Naive B cell (primary cell): ENCODE results near the gene NDUFA7. TPM values are rescaled to one million over a fixed set of nuclear protein-coding genes. Genes with fewer than 3 reads are reported as not detected.

Experiments used
- ATAC-seq, 2 donors: fragments of 150-1000 bp; cut with Tn5 transposase; 2 replicates each; pipeline ENCODE4 v1.10.0; 2021; ENCODE audit warnings: low read depth in 2 of 2, mild to moderate bottlenecking in 2 of 2, moderate library complexity in 2 of 2
- DNase-seq: peaks from one replicate; pipeline ENCODE4 v3.0.0; 2022
- H3K27ac Mint-ChIP-seq, 6 donors: one replicate each; pipeline ENCODE4 v1.8.0; 2020 to 2022; ENCODE audit warnings: mild to moderate bottlenecking in 6 of 6, mixed read lengths in 6 of 6, moderate library complexity in 5 of 6, inconsistent platforms in 2 of 6
- H3K27me3 Mint-ChIP-seq, 3 donors: one replicate each; pipeline ENCODE4 v1.8.0; 2021 to 2022; ENCODE audit warnings: mixed read lengths in 3 of 3, mild to moderate bottlenecking in 1 of 3
- H3K36me3 Mint-ChIP-seq, 2 donors: one replicate each; pipeline ENCODE4 v1.8.0; 2020 to 2022; ENCODE audit warnings: mixed read lengths in 2 of 2, inconsistent platforms in 1 of 2, mild to moderate bottlenecking in 1 of 2
- H3K4me1 Mint-ChIP-seq, 3 donors: one replicate each; pipeline ENCODE4 v1.8.0; 2020 to 2022; ENCODE audit warnings: mixed read lengths in 3 of 3, inconsistent platforms in 1 of 3, mild to moderate bottlenecking in 1 of 3, moderate library complexity in 1 of 3
- H3K4me3 Mint-ChIP-seq, 8 donors: one replicate each; pipeline ENCODE4 v1.8.0; 2020 to 2022; ENCODE audit warnings: mild to moderate bottlenecking in 8 of 8, mixed read lengths in 8 of 8, moderate library complexity in 8 of 8, inconsistent platforms in 2 of 8
- H3K9me3 Mint-ChIP-seq, 7 donors: one replicate each; pipeline ENCODE4 v1.8.0; 2020 to 2022; ENCODE audit warnings: mixed read lengths in 7 of 7, mild to moderate bottlenecking in 5 of 7, inconsistent platforms in 2 of 7, moderate library complexity in 1 of 7
- polyA plus RNA-seq, 6 donors: library from polyadenylated mRNA; unstranded; fragments of 300-500 nt; fragmentation: Illumina TruSeq; gene quantifications; one replicate each; pipeline ENCODE4 v1.2.3, GENCODE V29; 2021; ENCODE audit warnings: low read depth in 6 of 6

The NDUFA7 gene
- polyA plus RNA-seq, 6 donors from 2014 or later: 117 to 143 (median 128) TPM

- Mint-ChIP-seq H3K9me3 (peaks cover 0 to 3% (median 0%) of the 10 kb centered on the region in 7 donors), H3K36me3 (no peaks in the 10 kb centered on the region), H3K4me3 (peak overlapping the region in 2 of 8 donors; percentile 56 to 71), H3K27ac (peak overlapping the region in 1 of 6 donors; percentile 48), H3K4me1 (peaks cover 0 to 13% (median 3%) of the 10 kb centered on the region in 3 donors), H3K27me3 (peaks cover 30 to 55% (median 47%) of the 10 kb centered on the region in 3 donors)
- DNase-seq (no peak), ATAC-seq (no peak)
Measured at GRCh38 chr19:8336660-8337059, 15.5 kb upstream of the NDUFA7 start.

DNA sequence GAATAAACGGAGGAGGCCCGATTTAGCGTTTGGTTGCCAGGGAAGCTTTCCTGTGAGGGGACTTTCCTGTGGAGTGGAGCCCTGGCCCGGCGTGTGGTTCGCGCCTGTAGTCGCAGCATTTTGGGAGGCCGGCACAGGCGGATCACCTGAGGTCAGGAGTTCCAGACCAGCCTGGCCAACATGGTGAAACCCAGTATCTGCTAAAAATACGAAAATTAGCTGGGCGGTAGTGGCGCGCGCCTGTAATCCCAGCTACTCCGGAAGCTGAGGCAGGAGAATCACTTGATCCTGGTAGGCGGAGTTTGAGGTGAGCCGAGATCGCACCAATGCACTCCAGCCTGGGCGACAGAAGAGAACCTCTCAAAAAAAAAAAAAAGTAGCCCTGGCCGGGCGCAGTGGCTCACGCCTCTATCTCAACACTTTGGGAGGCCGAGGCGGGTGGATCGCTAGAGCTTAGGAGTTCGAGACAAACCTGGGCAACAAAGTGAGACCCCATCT lies 14.9 kb upstream of the NDUFA7 start:
- H3K4me3 Mint-ChIP-seq: peak overlapping the region in 7 of 8 donors; percentile 58 to 87 (median 71)
- H3K36me3 Mint-ChIP-seq: no peaks in the 10 kb centered on the region
- H3K27ac Mint-ChIP-seq: peak overlapping the region in 1 of 6 donors; percentile 64
- peaks cover 0 to 3% (median 0%) of the 10 kb centered on the region in 7 donors for H3K9me3 Mint-ChIP-seq
- H3K4me1 Mint-ChIP-seq: peaks cover 0 to 13% (median 3%) of the 10 kb centered on the region in 3 donors
- DNase-seq (no peak), ATAC-seq (no peak)
- H3K27me3 Mint-ChIP-seq: peaks cover 30 to 55% (median 47%) of the 10 kb centered on the region in 3 donors

GRCh38 chr19:8335343-8336071 lies 14.3 kb upstream of the NDUFA7 start:
- peak; percentile 78 to 80 for ATAC-seq
- H3K27me3 Mint-ChIP-seq: peaks cover 27 to 51% (median 41%) of the 10 kb centered on the region in 3 donors

DNA sequence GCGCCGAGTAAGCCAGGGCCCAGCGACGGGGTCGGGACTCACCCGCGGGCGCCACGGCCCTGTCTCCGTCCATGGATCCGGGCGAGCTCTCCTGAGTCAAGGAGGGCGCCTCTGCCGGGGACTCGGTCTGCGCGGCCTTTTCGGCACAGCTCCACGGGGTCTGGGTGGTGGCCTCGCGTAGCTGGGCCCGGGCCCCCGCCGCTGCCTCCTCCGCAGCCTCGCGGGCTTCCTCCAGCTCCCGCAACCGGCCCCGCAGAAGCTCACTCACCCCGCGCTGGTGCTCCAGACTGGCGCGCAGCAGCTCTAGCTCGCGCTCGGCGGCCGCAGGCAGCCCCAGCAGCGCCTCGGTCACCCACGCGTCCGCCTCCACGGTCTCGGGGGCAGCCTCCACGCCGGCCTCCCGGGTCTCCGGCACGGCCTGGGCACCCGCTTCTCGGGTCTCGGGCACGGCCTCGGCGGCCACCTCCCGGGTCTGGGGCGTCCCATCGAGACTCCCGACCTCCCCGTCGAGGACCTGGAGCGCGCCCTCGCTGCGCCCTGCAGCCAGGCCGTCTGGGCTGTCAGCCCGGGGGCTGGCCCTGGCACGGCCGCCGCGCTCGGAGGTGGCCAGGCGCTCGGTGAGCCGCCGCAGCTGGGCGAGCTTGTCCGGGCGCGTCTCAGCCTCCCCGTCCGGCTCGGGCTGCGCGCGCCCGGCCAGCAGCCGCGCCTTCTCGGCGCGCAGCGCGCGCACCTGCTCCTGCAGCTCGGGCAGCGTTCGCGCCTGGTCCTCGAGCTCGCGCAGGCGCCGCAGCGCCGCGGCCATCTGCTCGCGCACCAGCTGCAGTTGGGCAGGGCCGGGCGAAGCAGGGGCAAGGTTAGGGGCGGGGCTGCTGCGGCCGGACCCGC lies 13.5 kb upstream of the NDUFA7 start:
- ATAC-seq (peak; percentile 25 to 29), DNase-seq (no peak)
- H3K9me3 Mint-ChIP-seq: peaks cover 0 to 3% (median 0%) of the 10 kb centered on the region in 7 donors
- H3K36me3 Mint-ChIP-seq: no peaks in the 10 kb centered on the region
- no peak overlapping the region for H3K27ac Mint-ChIP-seq
- H3K4me1 Mint-ChIP-seq: peaks cover 0 to 13% (median 3%) of the 10 kb centered on the region in 3 donors
- H3K4me3 Mint-ChIP-seq: peak overlapping the region in 1 of 8 donors; percentile 56
- peaks cover 23 to 50% (median 37%) of the 10 kb centered on the region in 3 donors for H3K27me3 Mint-ChIP-seq

More at GRCh38 chr19:8335343-8336071, 14.3 kb upstream of the NDUFA7 start:
- H3K4me3 Mint-ChIP-seq: peak overlapping the region in 7 of 8 donors; percentile 58 to 87 (median 71)
- H3K9me3 Mint-ChIP-seq: peaks cover 0 to 3% (median 0%) of the 10 kb centered on the region in 7 donors
- peak overlapping the region in 1 of 6 donors; percentile 47 for H3K27ac Mint-ChIP-seq
- H3K4me1 Mint-ChIP-seq: peaks cover 0 to 13% (median 3%) of the 10 kb centered on the region in 3 donors
- no peaks in the 10 kb centered on the region for H3K36me3 Mint-ChIP-seq
- peak; percentile 37 for DNase-seq

DNA sequence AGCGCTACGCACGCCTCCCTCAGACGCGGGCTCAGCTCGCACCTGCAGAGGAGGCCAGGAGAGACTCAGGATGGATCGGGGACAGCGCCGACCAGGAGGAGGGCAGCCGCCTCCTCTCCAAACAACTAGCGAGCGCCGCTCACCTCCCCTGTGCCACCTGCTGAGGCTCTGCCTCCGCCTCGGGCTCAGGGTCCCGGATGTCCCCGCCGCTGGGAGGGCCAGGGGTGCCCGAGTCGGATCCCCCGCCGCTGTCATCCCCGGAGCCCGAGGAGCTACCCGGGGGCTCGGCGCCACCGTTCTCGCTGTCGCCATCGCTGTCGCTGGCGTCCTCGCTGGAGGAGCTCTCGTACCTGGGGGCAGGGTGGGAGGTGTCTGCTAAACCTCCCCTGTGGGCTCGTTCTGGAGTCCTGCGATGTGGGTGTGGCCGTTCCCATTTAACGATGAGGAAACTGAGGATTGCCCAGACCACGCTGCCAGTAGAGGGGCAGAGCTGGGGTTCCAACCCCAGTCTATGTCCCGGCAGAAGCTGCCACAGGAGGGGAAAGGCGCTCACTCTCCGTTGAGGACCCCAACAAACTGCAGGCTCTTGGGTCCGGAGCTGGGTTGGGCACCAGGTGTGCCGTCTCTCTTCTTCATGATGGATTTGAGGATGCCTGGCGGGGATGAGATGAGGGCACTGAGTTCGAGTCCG lies 12.7 kb upstream of the NDUFA7 start:
- Mint-ChIP-seq H3K9me3 (peaks cover 0 to 2% (median 0%) of the 10 kb centered on the region in 7 donors), H3K4me3 (peak overlapping the region in 2 of 8 donors; percentile 25 to 56), H3K27ac (no peak overlapping the region), H3K4me1 (peaks cover 0 to 13% (median 3%) of the 10 kb centered on the region in 3 donors), H3K36me3 (no peaks in the 10 kb centered on the region), H3K27me3 (peaks cover 21 to 50% (median 34%) of the 10 kb centered on the region in 3 donors)
- ATAC-seq (no peak), DNase-seq (no peak)

- peaks cover 0 to 13% (median 3%) of the 10 kb centered on the region in 3 donors for H3K4me1 Mint-ChIP-seq
- H3K27ac Mint-ChIP-seq: no peak overlapping the region
- DNase-seq (no peak), ATAC-seq (no peak)
- peak overlapping the region in 6 of 8 donors; percentile 17 to 56 (median 50) for H3K4me3 Mint-ChIP-seq
- H3K36me3 Mint-ChIP-seq: no peaks in the 10 kb centered on the region
- H3K27me3 Mint-ChIP-seq: peaks cover 16 to 48% (median 36%) of the 10 kb centered on the region in 3 donors
- H3K9me3 Mint-ChIP-seq: peaks cover 0 to 2% (median 0%) of the 10 kb centered on the region in 7 donors
Measured at GRCh38 chr19:8332976-8333766, 12.0 kb upstream of the NDUFA7 start.

DNA sequence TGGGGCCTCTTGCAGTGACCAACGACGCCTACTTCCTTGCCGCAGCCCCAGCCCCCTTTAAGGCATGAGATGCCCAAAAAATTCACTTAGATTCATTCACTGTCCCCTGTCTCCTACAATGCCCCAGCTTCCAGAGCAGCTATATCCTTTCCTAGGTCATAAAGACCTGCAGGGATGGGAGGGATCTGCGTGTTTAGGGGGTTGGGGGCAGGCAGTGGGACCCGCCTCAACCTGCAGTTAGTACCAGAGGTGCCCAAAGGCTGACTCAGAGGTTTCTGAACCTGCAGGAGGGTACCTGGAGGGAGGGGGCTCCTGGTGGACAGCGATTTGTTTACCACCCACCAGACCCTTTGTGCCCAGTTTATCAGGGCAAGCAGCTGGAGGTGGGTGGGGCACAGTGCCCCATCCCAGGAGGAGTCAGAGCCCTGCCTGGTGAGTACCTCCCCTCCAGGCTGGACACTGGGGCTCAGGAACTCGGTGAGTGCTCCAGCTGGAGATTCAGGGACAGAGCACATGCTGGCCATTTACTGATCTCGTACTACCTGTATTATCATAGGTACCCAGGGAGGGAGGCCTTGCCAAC lies 10.2 kb upstream of the NDUFA7 start:
- Mint-ChIP-seq H3K9me3 (peaks cover 0 to 2% (median 0%) of the 10 kb centered on the region in 7 donors), H3K27me3 (peaks cover 4 to 38% (median 33%) of the 10 kb centered on the region in 3 donors), H3K4me3 (no peak overlapping the region), H3K4me1 (peaks cover 0 to 10% (median 3%) of the 10 kb centered on the region in 3 donors), H3K27ac (peak overlapping the region in 1 of 6 donors; percentile 24), H3K36me3 (no peaks in the 10 kb centered on the region)
- DNase-seq (no peak), ATAC-seq (no peak)

- Mint-ChIP-seq H3K4me3 (peak overlapping the region in 1 of 8 donors; percentile 27), H3K9me3 (no peaks in the 10 kb centered on the region), H3K27ac (peak overlapping the region in 1 of 6 donors; percentile 45), H3K4me1 (peaks cover 0 to 4% (median 0%) of the 10 kb centered on the region in 3 donors), H3K27me3 (peaks cover 0 to 30% (median 24%) of the 10 kb centered on the region in 3 donors), H3K36me3 (no peaks in the 10 kb centered on the region)
- ATAC-seq: no peak
- no peak for DNase-seq
Measured at GRCh38 chr19:8329996-8330395, 8.8 kb upstream of the NDUFA7 start.

DNA sequence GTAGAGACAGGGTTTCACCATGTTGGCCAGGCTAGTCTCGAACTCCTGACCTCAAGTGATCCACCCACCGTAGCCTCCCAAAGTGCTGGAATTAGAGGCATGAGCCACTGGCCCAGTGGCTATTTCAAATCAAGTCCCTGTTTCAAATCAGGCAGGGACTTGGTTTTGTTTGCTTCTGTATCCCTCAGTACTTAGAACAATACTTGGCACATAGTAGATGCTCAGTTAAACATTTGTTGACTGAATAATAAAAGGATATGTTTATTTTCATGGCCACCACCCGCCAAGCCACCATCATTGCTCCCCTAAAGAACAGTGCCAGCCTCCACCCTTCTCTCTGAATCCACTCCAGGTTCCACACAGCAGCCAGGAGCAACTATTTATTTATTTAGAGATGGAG lies 4.3 kb upstream of the NDUFA7 start:
- H3K4me3 Mint-ChIP-seq: peak overlapping the region in 2 of 8 donors; percentile 38 to 70
- ATAC-seq (no peak), DNase-seq (no peak)
- H3K9me3 Mint-ChIP-seq: no peaks in the 10 kb centered on the region
- no peaks in the 10 kb centered on the region for H3K36me3 Mint-ChIP-seq
- peaks cover 0 to 17% (median 16%) of the 10 kb centered on the region in 3 donors for H3K27me3 Mint-ChIP-seq
- peaks cover 10 to 28% (median 25%) of the 10 kb centered on the region in 3 donors for H3K4me1 Mint-ChIP-seq
- peak overlapping the region in 1 of 6 donors; percentile 5 for H3K27ac Mint-ChIP-seq

DNA sequence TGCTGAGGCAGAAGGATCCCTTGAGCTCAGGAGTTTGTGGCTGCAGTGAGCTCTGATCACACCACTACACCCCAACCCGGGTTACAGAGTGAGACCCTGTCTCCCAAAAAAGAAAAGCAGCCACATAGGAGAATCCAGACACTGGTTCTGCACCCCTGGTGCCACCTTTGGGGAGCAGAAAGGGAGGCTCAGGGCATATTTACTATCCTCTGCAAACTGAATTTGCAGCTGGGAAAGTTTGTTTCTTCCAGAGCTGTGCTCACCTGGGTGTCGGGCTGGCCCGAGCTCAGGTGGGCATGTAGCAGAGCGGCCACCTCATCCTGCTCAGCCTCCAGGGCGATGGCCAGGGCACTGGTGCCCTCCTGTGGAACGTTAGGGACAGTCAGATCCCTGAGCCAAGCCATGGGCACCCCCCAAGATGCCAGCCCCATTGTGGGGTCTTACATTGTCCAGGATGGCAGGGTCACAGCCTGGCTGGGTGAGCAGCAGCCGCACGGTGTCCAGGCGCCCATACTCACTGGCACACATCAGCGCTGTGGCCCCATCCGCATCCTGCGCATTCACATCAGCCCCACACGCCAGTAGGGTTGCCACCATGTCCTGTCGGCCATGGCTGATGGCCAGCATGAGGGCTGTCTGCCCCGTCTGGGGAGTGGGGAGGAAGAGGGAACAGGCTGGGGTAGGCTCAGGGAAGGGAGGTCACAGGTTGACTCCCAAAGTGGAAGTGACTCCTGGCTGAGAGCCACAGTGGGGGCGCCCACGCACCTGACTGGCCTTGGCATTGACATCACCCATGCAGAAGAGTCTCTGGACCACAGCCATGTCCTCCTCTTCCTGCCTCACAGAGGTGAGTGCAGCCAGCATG lies 3.2 kb upstream of the NDUFA7 start:
- Mint-ChIP-seq H3K4me3 (peak overlapping the region in 2 of 8 donors; percentile 33 to 95), H3K4me1 (peaks cover 18 to 38% (median 33%) of the 10 kb centered on the region in 3 donors), H3K27me3 (peaks cover 0 to 16% (median 12%) of the 10 kb centered on the region in 3 donors), H3K9me3 (no peaks in the 10 kb centered on the region), H3K27ac (peak overlapping the region in 1 of 6 donors; percentile 28), H3K36me3 (no peaks in the 10 kb centered on the region)
- DNase-seq (no peak), ATAC-seq (no peak)

DNA sequence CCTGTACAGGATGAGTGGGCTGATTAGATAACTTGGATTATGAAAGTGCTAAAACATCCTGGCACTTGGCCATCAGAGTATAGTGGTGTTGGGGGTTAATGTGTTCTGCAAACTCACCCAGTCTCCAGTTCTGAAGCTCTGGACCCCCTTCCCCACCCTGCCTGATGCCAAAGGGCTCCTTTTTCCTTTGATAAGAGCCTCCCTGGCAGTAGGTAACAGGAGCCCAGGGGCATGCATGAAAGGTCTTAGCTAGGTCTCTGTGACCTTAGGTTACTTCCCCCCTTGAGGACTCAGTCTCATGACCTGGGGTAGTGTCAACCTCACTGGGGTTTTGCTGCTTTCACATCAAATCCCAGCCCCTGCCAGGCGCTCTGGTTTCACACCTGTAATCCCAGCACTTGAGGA lies 2.6 kb upstream of the NDUFA7 start:
- peaks cover 0 to 16% (median 12%) of the 10 kb centered on the region in 3 donors for H3K27me3 Mint-ChIP-seq
- ATAC-seq (no peak), DNase-seq (no peak)
- H3K9me3 Mint-ChIP-seq: no peaks in the 10 kb centered on the region
- H3K27ac Mint-ChIP-seq: no peak overlapping the region
- no peaks in the 10 kb centered on the region for H3K36me3 Mint-ChIP-seq
- H3K4me3 Mint-ChIP-seq: peak overlapping the region in 3 of 8 donors; percentile 33 to 99 (median 95)
- H3K4me1 Mint-ChIP-seq: peaks cover 19 to 44% (median 33%) of the 10 kb centered on the region in 3 donors
